GM12878 (cell line): ENCODE results near the gene PYGM. TPM values are rescaled to one million over a fixed set of nuclear protein-coding genes. Genes with fewer than 3 reads are reported as not detected.

Experiments
- ATAC-seq: fragments of 200-7000 bp; cut with Tn5 transposase; 3 replicates; pipeline ENCODE4 v1.9.1; 2020; ENCODE audit warnings: mild to moderate bottlenecking, moderate library complexity
- BruUV-seq: library from RNA; stranded (reverse); fragments of 400-500 nt; replicated peaks from 2 replicates; lab custom pipeline; 2021; lab: Mats Ljungman, UMichigan
- CTCF ChIA-PET: fragments of 300-600 bp; sonication (Branson Sonifier 250); formaldehyde crosslinking; extraction: SDS; loops from one replicate; lab custom pipeline; 2021; ENCODE audit warnings: inconsistent platforms; lab: Yijun Ruan, JAX
- POLR2A ChIA-PET: fragments of 350-600 bp; formaldehyde crosslinking; extraction: SDS; loops from one replicate; lab custom pipeline; 2021; ENCODE audit warnings: inconsistent platforms; lab: Charles Lee
- RAD21 ChIA-PET: fragments of 300-600 bp; sonication (Branson Sonifier 250); formaldehyde crosslinking; loops from one replicate; lab custom pipeline; 2023; ENCODE audit warnings: antibody characterized with exemption; ENCODE audit not compliant: unreplicated experiment; lab: Charles Lee
- SMC1A ChIA-PET: fragments of 300-600 bp; sonication (Branson Sonifier 250); formaldehyde crosslinking; loops from one replicate; lab custom pipeline; 2023; ENCODE audit not compliant: unreplicated experiment, uncharacterized antibody; lab: Charles Lee
- DNase-seq: peaks from one replicate; pipeline ENCODE4 v3.0.0-alpha.2; 2011; ENCODE audit warnings: low read depth, low spot score
- FAIRE-seq: peaks from 3 replicates; lab custom pipeline; 2011; peaks lifted over from hg19 to GRCh38; lab: Jason Lieb, UNC
- H2AFZ ChIP-seq: 2 replicates; pipeline ENCODE4 v1.6.0; 2011; ENCODE audit warnings: low read depth, low read length, control low read depth; ENCODE audit not compliant: control insufficient read depth
- H3K27ac ChIP-seq: 2 replicates; pipeline ENCODE4 v1.5.1; 2011; ENCODE audit warnings: control low read depth; ENCODE audit not compliant: control insufficient read depth, insufficient read depth
- H3K27me3 ChIP-seq, 2 experiments: replicated peaks in 1 of 2; 2 replicates each; pipeline versions ENCODE4 v1.6.0 to v1.6.1; 2011; ENCODE audit warnings: low read length in 1 of 2; ENCODE audit not compliant: control insufficient read depth in 2 of 2, insufficient read depth in 2 of 2
- H3K36me3 ChIP-seq, 2 experiments: 2 replicates each; pipeline ENCODE4 v1.5.1; 2011; ENCODE audit warnings: low read length in 1 of 2; ENCODE audit not compliant: control insufficient read depth in 2 of 2, insufficient read depth in 2 of 2
- H3K4me1 ChIP-seq: 2 replicates; pipeline ENCODE4 v1.6.1; 2011; ENCODE audit warnings: mild to moderate bottlenecking, low read length, moderate library complexity, mixed read lengths; ENCODE audit not compliant: control insufficient read depth, insufficient read depth
- H3K4me2 ChIP-seq: 2 replicates; pipeline ENCODE4 v1.6.0; 2011; ENCODE audit warnings: control low read depth; ENCODE audit not compliant: control insufficient read depth, insufficient read depth
- H3K4me3 ChIP-seq: fragments of 200-600 bp; sonication (generic); 2 replicates; pipeline ENCODE4 v1.5.1; 2016
- H3K79me2 ChIP-seq: 2 replicates; pipeline ENCODE4 v1.6.0; 2011; ENCODE audit warnings: low read length; ENCODE audit not compliant: control insufficient read depth, insufficient read depth
- H3K9ac ChIP-seq: 2 replicates; pipeline ENCODE4 v1.8.0; 2011; ENCODE audit warnings: low read length, control low read depth, mixed read lengths; ENCODE audit not compliant: control insufficient read depth, insufficient read depth
- H3K9me3 ChIP-seq: replicated peaks from 3 replicates; pipeline ENCODE4 v1.5.1; 2011; ENCODE audit warnings: mild to moderate bottlenecking, low read length; ENCODE audit not compliant: control insufficient read depth, insufficient read depth
- H4K20me1 ChIP-seq: 2 replicates; pipeline ENCODE4 v1.6.0; 2011; ENCODE audit not compliant: control insufficient read depth, insufficient read depth
- CBFB ChIP-seq: IDR thresholded peaks from 2 replicates; pipeline ENCODE4 v1.6.1; 2016; ENCODE audit warnings: antibody characterized with exemption, low read depth
- CBX3 ChIP-seq: fragments of 200-600 bp; sonication (generic); IDR thresholded peaks from 2 replicates; pipeline ENCODE4 v1.6.1; 2016; ENCODE audit warnings: low read depth, borderline replicate concordance
- ESRRA ChIP-seq: IDR thresholded peaks from 2 replicates; pipeline ENCODE4 v1.6.1; 2012; ENCODE audit warnings: mild to moderate bottlenecking, low read length, improper control_type of control experiment
- FOXK2 ChIP-seq: fragments of 450-650 bp; IDR thresholded peaks from 2 replicates; pipeline ENCODE4 v1.6.1; 2017; ENCODE audit warnings: mild to moderate bottlenecking, moderate library complexity
- IRF4 ChIP-seq: IDR thresholded peaks from 2 replicates; pipeline ENCODE4 v1.6.1; 2011; ENCODE audit warnings: low read depth, low read length
- KDM1A ChIP-seq: fragments of 200-600 bp; sonication (generic); IDR thresholded peaks from 2 replicates; pipeline ENCODE4 v1.6.1; 2016; ENCODE audit warnings: borderline replicate concordance
- LARP7 ChIP-seq: fragments of 450-650 bp; IDR thresholded peaks from 2 replicates; pipeline ENCODE4 v1.6.1; 2017; ENCODE audit warnings: mild to moderate bottlenecking
- MEF2A ChIP-seq: IDR thresholded peaks from 2 replicates; pipeline ENCODE4 v1.6.1; 2011; ENCODE audit warnings: low read depth, mild to moderate bottlenecking, low read length, moderate library complexity; ENCODE audit not compliant: insufficient read depth
- MYB ChIP-seq: fragments of 150-350 bp; IDR thresholded peaks from 2 replicates; pipeline ENCODE4 v1.6.1; 2014; ENCODE audit warnings: mild to moderate bottlenecking, low read depth, low read length, borderline replicate concordance
- NR2C2 ChIP-seq: IDR thresholded peaks from 2 replicates; pipeline ENCODE4 v1.6.1; 2011; ENCODE audit warnings: borderline replicate concordance, low read depth; ENCODE audit not compliant: control insufficient read depth, insufficient read length
- NR2F1 ChIP-seq: fragments of 450-650 bp; conservative IDR thresholded peaks from 2 replicates; pipeline ENCODE4 v1.6.1; 2017; ENCODE audit warnings: mild to moderate bottlenecking
- POLR2AphosphoS2 ChIP-seq: IDR thresholded peaks from 2 replicates; pipeline ENCODE4 v1.6.1; 2011; ENCODE audit warnings: low read depth, mild to moderate bottlenecking, low read length, improper control_type of control experiment, moderate library complexity
- POLR2AphosphoS5 ChIP-seq: IDR thresholded peaks from 2 replicates; pipeline ENCODE4 v1.6.1; 2011; ENCODE audit warnings: mild to moderate bottlenecking, low read length, inconsistent platforms
- RAD21 ChIP-seq: IDR thresholded peaks from 2 replicates; pipeline ENCODE4 v1.6.1; 2011; ENCODE audit warnings: mild to moderate bottlenecking, low read depth, low read length, moderate library complexity; ENCODE audit not compliant: insufficient read depth
- RCOR1 ChIP-seq: conservative IDR thresholded peaks from 2 replicates; pipeline ENCODE4 v1.6.1; 2012; ENCODE audit warnings: low read depth, low read length, improper control_type of control experiment
- RELA ChIP-seq: fragments of 450-650 bp; IDR thresholded peaks from 2 replicates; pipeline ENCODE4 v1.8.0; 2014; ENCODE audit warnings: borderline replicate concordance; ENCODE audit not compliant: partially characterized antibody
- RFX5 ChIP-seq: IDR thresholded peaks from 2 replicates; pipeline ENCODE4 v1.6.1; 2011; ENCODE audit warnings: low read depth, low read length, improper control_type of control experiment
- ZBED1 ChIP-seq: IDR thresholded peaks from 2 replicates; pipeline ENCODE4 v1.6.1; 2016; ENCODE audit warnings: borderline replicate concordance
- WGBS: methylation state at CpG from one replicate; pipeline ENCODE4 v1.1.6; 2016; ENCODE audit warnings: low lambda C conversion rate; ENCODE audit not compliant: insufficient replicate concordance, insufficient coverage; ENCODE audit errors: missing lambda C conversion rate; 5-methylcytosine and 5-hydroxymethylcytosine counted together
- in situ Hi-C: fragments of 300-500 bp; cut with MboI; formaldehyde crosslinking; loops from 9 replicates; pipeline ENCODE4 v1.14.3; 2018; ENCODE audit warnings: mixed read lengths
- intact Hi-C: fragments of 100-400 bp; cut with micrococcal nuclease; formaldehyde crosslinking; loops from one replicate; pipeline ENCODE4 v1.14.2; 2022; ENCODE audit not compliant: unreplicated experiment
- polyA plus RNA-seq, 11 experiments: library from polyadenylated mRNA; depleted of rRNA in 4 of 11; unstranded in 6 of 11; stranded (reverse) in 5 of 11; fragments of >200 nt; fragmentation: Nextera tagmentation in 4 of 11; fragmentation: Illumina TruSeq in 1 of 11; extraction: Ambion mirVana in 4 of 11; extraction: Trizol in 1 of 11; gene quantifications; 1 replicate in 1 of 11; 2 replicates in 10 of 11; pipeline versions ENCODE4 v1.2.1 to v1.2.3, GENCODE V29; 2011 to 2016; ENCODE audit warnings: inconsistent platforms in 2 of 11, missing spikeins in 2 of 11, low read depth in 1 of 11
- total RNA-seq, 4 experiments: library from RNA; depleted of rRNA in 3 of 4; stranded (reverse); fragments of >200 nt in 3 of 4; fragmentation: Illumina TruSeq in 1 of 4; extraction: Trizol in 1 of 4; gene quantifications; 2 replicates each; pipeline versions ENCODE4 v1.2.1 to v1.2.3, GENCODE V29; 2013 to 2021
- TF ChIP-seq, protein P1 (sequence below): fragments of 450-650 bp; IDR thresholded peaks from 2 replicates; pipeline ENCODE4 v1.6.1; 2017; ENCODE audit warnings: mild to moderate bottlenecking
- TF ChIP-seq, protein P2 (sequence below): fragments of 450-650 bp; conservative IDR thresholded peaks from 2 replicates; pipeline ENCODE4 v1.6.1; 2017; ENCODE audit warnings: mild to moderate bottlenecking, moderate library complexity

The PYGM gene
- total and polyA plus RNA-seq, 10 of the 15 experiments (the other 5 are each of a cell fraction or from before 2014, with no cell fraction given) = 0.04 to 3.7 (median 0.27) TPM; not detected in 1

DNA sequence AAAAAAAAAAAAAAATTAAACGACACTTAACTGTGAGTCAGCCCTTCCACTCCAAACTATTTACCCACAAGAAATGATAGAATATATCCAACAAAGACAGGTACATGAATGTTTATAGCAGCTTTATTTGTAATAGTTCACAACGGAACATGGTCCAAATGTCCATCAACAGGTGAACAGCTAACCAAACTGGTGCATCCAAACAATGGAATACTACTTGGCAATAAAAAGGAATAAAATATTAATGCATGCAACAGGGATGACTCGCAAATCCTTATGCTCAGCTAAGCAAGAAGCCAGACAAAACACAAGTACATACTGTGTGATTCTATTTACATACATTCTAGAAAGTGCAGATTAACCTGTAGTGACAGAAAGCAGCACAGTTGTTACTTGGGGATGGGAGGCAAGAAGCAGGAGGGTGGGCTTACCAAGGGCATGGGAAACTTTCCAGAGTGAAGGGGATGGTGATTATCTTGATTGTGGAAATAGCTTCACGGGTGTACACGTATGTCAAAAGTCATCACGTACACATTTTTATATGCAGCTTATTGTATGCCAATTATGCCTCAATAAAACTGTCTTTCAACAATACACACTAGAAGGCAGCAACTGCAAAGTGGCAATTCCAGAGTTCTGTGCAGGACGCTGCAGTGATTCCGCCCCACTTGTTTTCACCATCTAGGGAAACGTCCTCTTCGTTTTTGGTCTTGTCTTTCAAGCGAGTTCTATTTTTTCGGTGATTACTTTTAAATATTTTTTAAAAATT, 25.2 kb upstream of the PYGM start:
- H3K4me3 ChIP-seq = no peak overlapping the region
- no peaks in the 10 kb centered on the region for H3K79me2 ChIP-seq
- no peak overlapping the region for H3K9ac ChIP-seq
- no peak for DNase-seq
- no peak for FAIRE-seq
- H3K27me3 ChIP-seq = no peaks in the 10 kb centered on the region
- no peak for ATAC-seq
- RAD21 ChIA-PET = interaction anchor here (1.1 kb wide), 2 partner anchors 17 to 51 kb away, joined by 3 to 5 read pairs; partner anchors contain the start of gene MAP4K2
- no peaks in the 10 kb centered on the region for H4K20me1 ChIP-seq
- CTCF ChIA-PET = interaction anchor here (0.6 to 5.2 kb wide), 11 partner anchors 8 to 96 kb away, joined by 3 to 41 read pairs (median 4); partner anchors contain the start of genes CDC42BPG, MAP4K2 and RASGRP2
- H3K36me3 ChIP-seq = peaks cover 3 to 9% of the 10 kb centered on the region in 2 experiments; a peak in 3 of 4 replicates
- SMC1A ChIA-PET = interaction anchor here (0.6 to 1.8 kb wide), 7 partner anchors 9 to 183 kb away, joined by 3 to 9 read pairs (median 3); partner anchors contain the start of gene CDC42BPG
- H3K4me1 ChIP-seq = peaks cover 13% of the 10 kb centered on the region
- no TSS peak for BruUV-seq
- in situ Hi-C loops = no loop called here
- no peak overlapping the region for H2AFZ ChIP-seq
- no peaks in the 10 kb centered on the region for H3K9me3 ChIP-seq
- 95% methylated on average over 11 of the region's 12 CpGs for WGBS
- TF ChIP-seq MYB = no peak
- TF ChIP-seq RFX5 = no peak
- TF ChIP-seq RAD21 = no peak
- no peak for TF ChIP-seq RELA
- no peak for TF ChIP-seq NR2C2
- TF ChIP-seq IRF4 = no peak
- TF ChIP-seq, protein P1, sequence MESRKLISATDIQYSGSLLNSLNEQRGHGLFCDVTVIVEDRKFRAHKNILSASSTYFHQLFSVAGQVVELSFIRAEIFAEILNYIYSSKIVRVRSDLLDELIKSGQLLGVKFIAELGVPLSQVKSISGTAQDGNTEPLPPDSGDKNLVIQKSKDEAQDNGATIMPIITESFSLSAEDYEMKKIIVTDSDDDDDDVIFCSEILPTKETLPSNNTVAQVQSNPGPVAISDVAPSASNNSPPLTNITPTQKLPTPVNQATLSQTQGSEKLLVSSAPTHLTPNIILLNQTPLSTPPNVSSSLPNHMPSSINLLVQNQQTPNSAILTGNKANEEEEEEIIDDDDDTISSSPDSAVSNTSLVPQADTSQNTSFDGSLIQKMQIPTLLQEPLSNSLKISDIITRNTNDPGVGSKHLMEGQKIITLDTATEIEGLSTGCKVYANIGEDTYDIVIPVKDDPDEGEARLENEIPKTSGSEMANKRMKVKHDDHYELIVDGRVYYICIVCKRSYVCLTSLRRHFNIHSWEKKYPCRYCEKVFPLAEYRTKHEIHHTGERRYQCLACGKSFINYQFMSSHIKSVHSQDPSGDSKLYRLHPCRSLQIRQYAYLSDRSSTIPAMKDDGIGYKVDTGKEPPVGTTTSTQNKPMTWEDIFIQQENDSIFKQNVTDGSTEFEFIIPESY = no peak
- no peak for TF ChIP-seq CBFB
- TF ChIP-seq, protein P2, sequence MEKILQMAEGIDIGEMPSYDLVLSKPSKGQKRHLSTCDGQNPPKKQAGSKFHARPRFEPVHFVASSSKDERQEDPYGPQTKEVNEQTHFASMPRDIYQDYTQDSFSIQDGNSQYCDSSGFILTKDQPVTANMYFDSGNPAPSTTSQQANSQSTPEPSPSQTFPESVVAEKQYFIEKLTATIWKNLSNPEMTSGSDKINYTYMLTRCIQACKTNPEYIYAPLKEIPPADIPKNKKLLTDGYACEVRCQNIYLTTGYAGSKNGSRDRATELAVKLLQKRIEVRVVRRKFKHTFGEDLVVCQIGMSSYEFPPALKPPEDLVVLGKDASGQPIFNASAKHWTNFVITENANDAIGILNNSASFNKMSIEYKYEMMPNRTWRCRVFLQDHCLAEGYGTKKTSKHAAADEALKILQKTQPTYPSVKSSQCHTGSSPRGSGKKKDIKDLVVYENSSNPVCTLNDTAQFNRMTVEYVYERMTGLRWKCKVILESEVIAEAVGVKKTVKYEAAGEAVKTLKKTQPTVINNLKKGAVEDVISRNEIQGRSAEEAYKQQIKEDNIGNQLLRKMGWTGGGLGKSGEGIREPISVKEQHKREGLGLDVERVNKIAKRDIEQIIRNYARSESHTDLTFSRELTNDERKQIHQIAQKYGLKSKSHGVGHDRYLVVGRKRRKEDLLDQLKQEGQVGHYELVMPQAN = no peak
- TF ChIP-seq POLR2AphosphoS5 = no peak
- TF ChIP-seq RCOR1 = no peak
- TF ChIP-seq KDM1A = no peak
- TF ChIP-seq LARP7 = no peak
- no peak for TF ChIP-seq ESRRA
- TF ChIP-seq POLR2AphosphoS2 = no peak
- no peak for TF ChIP-seq NR2F1
- no peak for TF ChIP-seq CBX3
- no peak for TF ChIP-seq FOXK2
- TF ChIP-seq MEF2A = no peak
- TF ChIP-seq ZBED1 = no peak
- intact Hi-C loops = no loop called here
- H3K4me2 ChIP-seq = no peak overlapping the region
- POLR2A ChIA-PET = interaction anchor here (0.5 to 1.4 kb wide), 6 partner anchors 13 to 446 kb away, joined by 3 to 6 read pairs (median 4); partner anchors contain the start of genes FAU and MRPL49
- H3K27ac ChIP-seq = no peak overlapping the region
